Type B pancreatic cell (in vitro differentiated cells): Measurements from ENCODE around the gene DHX29. TPM values are rescaled to one million over a fixed set of nuclear protein-coding genes. Genes with fewer than 3 reads are reported as not detected.
"Not testable (repeated sequence)": the region's sequence is repeated elsewhere in the genome, so short reads cannot be mapped to it uniquely, and the experiment has no call there.

Experiments used
- DNase-seq: peaks from one replicate; pipeline ENCODE4 v3.0.0; 2021; ENCODE audit warnings: mixed read lengths; ENCODE audit not compliant: unreplicated experiment; ENCODE audit errors: extremely low spot score
- H3K27ac Mint-ChIP-seq: 2 replicates; pipeline ENCODE4 v1.8.0; 2021; ENCODE audit warnings: mild to moderate bottlenecking, mixed read lengths
- H3K27me3 Mint-ChIP-seq: 2 replicates; pipeline ENCODE4 v1.8.0; 2021; ENCODE audit warnings: mixed read lengths
- H3K36me3 Mint-ChIP-seq: 2 replicates; pipeline ENCODE4 v1.8.0; 2021; ENCODE audit warnings: mixed read lengths
- H3K4me1 Mint-ChIP-seq: one replicate; pipeline ENCODE4 v1.8.0; 2021; ENCODE audit warnings: mixed read lengths; ENCODE audit not compliant: unreplicated experiment
- H3K4me3 Mint-ChIP-seq: 2 replicates; pipeline ENCODE4 v1.8.0; 2021; ENCODE audit warnings: mild to moderate bottlenecking, mixed read lengths
- H3K9me3 Mint-ChIP-seq: 2 replicates; pipeline ENCODE4 v1.8.0; 2021; ENCODE audit warnings: mixed read lengths
- total RNA-seq: library from RNA; stranded (reverse); gene quantifications from 2 replicates; pipeline ENCODE4 v1.2.1, GENCODE V29; 2021; ENCODE audit warnings: low replicate concordance
- TF ChIP-seq, protein P1 (sequence below): fragments of 200-600 bp; sonication (generic); conservative IDR thresholded peaks from 2 replicates; pipeline ENCODE4 v1.5.0; 2021; ENCODE audit warnings: antibody characterized with exemption, mild to moderate bottlenecking

The DHX29 gene
- total RNA-seq, 1 donor from 2014 or later: 24.0 TPM

DNA sequence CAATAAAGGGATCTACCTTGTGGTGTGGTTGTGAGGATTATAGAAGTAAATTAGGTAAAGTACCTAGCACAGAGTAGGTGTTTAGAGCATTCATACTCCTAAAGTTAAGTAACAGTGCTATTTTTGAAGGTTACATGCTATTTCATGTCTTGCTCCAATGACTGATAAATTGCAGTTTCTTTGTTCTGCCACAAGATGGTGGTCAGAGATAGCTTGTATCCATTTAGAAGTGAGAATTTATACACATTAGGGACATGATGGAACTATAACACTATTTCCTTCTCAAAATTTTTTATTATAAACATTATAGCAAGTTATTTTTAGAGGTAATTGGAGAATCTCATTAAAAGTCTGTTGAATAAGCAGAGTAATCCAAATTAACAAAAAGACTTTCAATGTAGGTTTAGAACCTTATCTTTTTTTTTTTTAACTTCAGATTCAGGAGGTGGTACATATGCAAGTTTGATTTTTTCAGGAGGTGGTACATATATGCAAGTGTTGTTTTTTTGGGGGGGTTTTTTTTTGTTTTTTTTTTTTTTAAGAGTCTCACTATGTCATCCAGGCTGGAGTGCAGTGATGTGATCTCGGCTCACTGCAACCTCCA lies 17.4 kb upstream of the DHX29 start:
- Mint-ChIP-seq H3K27me3 (no peaks in the 10 kb centered on the region), H3K27ac (no peak overlapping the region), H3K9me3 (no peaks in the 10 kb centered on the region), H3K4me3 (no peak overlapping the region), H3K4me1 (peaks cover 9% of the 10 kb centered on the region), H3K36me3 (peaks cover 22% of the 10 kb centered on the region)
- DNase-seq: no peak
- TF ChIP-seq, protein P1, sequence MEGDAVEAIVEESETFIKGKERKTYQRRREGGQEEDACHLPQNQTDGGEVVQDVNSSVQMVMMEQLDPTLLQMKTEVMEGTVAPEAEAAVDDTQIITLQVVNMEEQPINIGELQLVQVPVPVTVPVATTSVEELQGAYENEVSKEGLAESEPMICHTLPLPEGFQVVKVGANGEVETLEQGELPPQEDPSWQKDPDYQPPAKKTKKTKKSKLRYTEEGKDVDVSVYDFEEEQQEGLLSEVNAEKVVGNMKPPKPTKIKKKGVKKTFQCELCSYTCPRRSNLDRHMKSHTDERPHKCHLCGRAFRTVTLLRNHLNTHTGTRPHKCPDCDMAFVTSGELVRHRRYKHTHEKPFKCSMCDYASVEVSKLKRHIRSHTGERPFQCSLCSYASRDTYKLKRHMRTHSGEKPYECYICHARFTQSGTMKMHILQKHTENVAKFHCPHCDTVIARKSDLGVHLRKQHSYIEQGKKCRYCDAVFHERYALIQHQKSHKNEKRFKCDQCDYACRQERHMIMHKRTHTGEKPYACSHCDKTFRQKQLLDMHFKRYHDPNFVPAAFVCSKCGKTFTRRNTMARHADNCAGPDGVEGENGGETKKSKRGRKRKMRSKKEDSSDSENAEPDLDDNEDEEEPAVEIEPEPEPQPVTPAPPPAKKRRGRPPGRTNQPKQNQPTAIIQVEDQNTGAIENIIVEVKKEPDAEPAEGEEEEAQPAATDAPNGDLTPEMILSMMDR: peak; percentile 78

DNA sequence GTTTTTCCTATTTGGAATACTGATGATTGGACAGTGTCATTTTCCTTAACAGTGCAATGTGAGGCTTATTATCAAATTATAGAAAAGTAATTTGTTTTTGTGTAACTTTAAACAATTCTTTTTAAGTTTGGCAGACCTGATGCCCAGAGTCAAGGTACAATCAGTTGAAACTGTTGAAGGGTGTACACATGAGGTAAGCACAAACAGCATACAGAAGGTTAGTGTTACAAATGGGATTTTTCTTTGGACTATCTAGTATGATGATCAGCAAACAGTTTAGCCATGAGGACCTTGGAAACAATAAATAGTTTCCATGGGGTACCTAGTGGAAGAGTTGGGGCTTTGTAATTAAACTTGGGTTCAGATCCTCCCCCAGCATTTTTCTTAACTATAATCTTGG lies 16.5 kb upstream of the DHX29 start:
- peaks cover 24% of the 10 kb centered on the region for H3K36me3 Mint-ChIP-seq
- H3K4me3 Mint-ChIP-seq: no peak overlapping the region
- no peaks in the 10 kb centered on the region for H3K27me3 Mint-ChIP-seq
- H3K4me1 Mint-ChIP-seq: peaks cover 13% of the 10 kb centered on the region
- DNase-seq: no peak
- no peak overlapping the region for H3K27ac Mint-ChIP-seq
- H3K9me3 Mint-ChIP-seq: no peaks in the 10 kb centered on the region
- TF ChIP-seq, protein P1: no peak

DNA sequence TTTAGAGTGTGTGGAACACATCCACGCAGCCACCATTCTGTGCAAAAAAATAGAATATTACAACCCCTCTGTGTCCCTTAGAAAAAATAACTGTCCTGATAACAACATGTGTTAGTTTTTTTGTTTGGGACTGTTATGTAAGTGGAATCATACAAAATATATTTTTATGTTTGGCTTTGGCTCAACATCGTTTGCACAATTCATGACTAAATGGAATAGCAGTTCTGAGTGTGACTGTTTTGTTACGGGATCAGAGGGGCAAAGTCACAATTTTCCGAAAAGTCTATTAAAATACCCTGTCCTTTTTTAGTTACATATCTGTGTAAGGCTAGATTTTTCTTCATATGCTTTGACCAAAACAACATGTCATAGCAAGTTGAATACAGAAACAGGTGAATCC lies 13.1 kb upstream of the DHX29 start:
- H3K27ac Mint-ChIP-seq: no peak overlapping the region
- H3K4me1 Mint-ChIP-seq: peaks cover 9% of the 10 kb centered on the region
- peaks cover 35% of the 10 kb centered on the region for H3K36me3 Mint-ChIP-seq
- H3K9me3 Mint-ChIP-seq: no peaks in the 10 kb centered on the region
- TF ChIP-seq, protein P1: no peak
- H3K27me3 Mint-ChIP-seq: no peaks in the 10 kb centered on the region
- DNase-seq: no peak
- H3K4me3 Mint-ChIP-seq: no peak overlapping the region

DNA sequence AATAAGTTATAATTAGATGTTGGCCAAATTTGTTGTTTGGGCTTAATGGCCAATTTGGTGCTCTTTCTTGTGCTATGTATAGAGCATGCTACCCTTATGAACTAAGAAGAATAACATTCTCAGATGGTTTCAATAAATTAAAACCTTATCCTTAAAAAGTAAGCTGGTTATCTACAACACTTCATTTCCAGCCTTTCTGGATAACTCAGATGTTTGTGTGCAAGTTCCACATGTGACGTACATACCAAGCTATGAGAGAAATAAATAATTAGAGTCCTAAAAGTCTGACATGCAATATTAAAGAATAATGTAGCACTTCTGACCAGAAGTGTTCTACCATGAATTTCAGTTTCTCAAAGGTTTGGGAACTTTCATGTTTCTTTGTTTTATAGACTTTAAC lies 12.0 kb upstream of the DHX29 start:
- no peak for DNase-seq
- Mint-ChIP-seq H3K9me3 (no peaks in the 10 kb centered on the region), H3K27me3 (no peaks in the 10 kb centered on the region), H3K36me3 (peaks cover 29% of the 10 kb centered on the region), H3K27ac (no peak overlapping the region), H3K4me3 (no peak overlapping the region), H3K4me1 (peaks cover 5% of the 10 kb centered on the region)
- TF ChIP-seq, protein P1: no peak

DNA sequence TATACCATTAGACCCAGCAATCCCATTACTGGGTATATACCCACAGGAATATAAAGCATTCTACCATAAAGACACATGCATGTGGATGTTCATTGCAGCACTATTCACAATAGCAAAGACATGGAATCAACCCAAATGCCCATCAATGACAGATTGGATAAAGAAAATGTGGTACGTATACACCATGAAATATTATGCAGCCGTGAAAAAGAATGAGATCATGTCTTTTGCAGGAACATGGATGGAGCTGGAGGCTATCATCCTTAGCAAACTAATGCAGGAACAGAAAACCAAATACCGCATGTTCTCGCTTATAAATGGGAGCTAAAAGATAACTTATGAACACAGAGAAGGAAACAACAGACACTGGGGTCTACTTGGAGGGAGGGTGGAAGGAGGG lies 10.7 kb upstream of the DHX29 start:
- not testable (repeated sequence) for H3K4me3 Mint-ChIP-seq, DNase-seq, H3K27ac Mint-ChIP-seq, H3K27me3 Mint-ChIP-seq, H3K4me1 Mint-ChIP-seq, H3K9me3 Mint-ChIP-seq
- H3K36me3 Mint-ChIP-seq: peaks cover 36% of the 10 kb centered on the region

DNA sequence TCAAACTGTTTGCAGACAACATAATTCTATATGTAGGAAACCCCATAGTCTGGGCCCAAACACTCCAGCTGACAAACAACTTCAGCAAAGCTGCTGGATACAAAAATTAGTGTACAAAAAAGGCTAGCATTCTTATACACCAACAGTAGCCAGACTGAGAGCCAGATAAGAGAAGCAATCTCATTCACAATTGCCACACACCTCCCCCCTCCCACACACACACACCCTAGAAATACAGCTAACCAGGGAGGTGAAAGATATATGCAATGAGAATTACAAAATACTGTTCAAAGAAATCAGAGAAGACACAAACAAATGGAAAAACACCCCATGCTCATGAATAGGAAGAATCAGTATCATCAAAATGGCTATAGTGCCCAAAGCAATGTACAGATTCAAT lies 9.3 kb upstream of the DHX29 start:
- peaks cover 5% of the 10 kb centered on the region for H3K4me1 Mint-ChIP-seq
- H3K9me3 Mint-ChIP-seq: no peaks in the 10 kb centered on the region
- H3K4me3 Mint-ChIP-seq: no peak overlapping the region
- no peaks in the 10 kb centered on the region for H3K27me3 Mint-ChIP-seq
- no peak overlapping the region for H3K27ac Mint-ChIP-seq
- no peak for DNase-seq
- TF ChIP-seq, protein P1: no peak
- H3K36me3 Mint-ChIP-seq: peaks cover 36% of the 10 kb centered on the region
